Ovary (tissue), 3 donors: ENCODE data around the gene HS3ST4.

Experiments used
- EP300 ChIP-seq: sonication (generic); formaldehyde crosslinking; IDR thresholded peaks from one replicate; pipeline ENCODE4 v1.6.1; 2017; ENCODE audit warnings: antibody characterized with exemption
- TF ChIP-seq, protein P1 (sequence below), 3 donors: fragments of 450-650 bp in 2 of 3; fragments of 200-600 bp in 1 of 3; IDR thresholded peaks; one replicate each; pipeline versions ENCODE4 v1.5.1 to v1.8.0; 2016 to 2022; ENCODE audit warnings: antibody characterized with exemption in 3 of 3, mild to moderate bottlenecking in 1 of 3
- donor health status: DM: no; HTN: no; CAD: no.

DNA sequence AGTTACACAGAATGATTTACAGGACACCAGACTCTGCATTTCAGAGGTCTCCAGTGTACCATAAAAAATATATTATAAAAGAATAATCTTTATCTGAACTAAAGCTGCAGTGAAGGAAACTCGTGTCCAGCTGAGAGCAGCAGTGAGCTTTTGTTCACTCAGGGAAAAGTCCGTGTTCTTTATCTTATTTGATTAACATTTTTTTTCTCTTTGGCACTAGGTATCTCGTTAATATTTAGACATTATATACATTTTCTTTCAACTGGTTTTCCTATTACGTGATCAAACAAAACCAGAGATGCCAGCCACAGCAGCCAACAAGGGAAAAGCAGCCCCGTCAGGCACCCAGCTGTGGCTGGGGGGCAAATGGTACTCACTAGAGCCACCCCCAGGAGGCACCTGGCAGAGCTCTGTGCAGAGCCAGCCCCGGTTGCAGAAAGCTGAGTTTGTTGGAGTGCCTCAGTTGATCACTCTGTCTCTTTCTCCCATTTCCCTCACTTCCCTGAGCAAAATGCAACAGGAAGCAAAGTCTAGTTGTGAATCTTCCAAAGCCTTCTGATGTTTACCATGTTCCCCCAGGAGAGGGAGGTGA is 1.1 kb upstream of the HS3ST4 start:
- TF ChIP-seq, protein P1, sequence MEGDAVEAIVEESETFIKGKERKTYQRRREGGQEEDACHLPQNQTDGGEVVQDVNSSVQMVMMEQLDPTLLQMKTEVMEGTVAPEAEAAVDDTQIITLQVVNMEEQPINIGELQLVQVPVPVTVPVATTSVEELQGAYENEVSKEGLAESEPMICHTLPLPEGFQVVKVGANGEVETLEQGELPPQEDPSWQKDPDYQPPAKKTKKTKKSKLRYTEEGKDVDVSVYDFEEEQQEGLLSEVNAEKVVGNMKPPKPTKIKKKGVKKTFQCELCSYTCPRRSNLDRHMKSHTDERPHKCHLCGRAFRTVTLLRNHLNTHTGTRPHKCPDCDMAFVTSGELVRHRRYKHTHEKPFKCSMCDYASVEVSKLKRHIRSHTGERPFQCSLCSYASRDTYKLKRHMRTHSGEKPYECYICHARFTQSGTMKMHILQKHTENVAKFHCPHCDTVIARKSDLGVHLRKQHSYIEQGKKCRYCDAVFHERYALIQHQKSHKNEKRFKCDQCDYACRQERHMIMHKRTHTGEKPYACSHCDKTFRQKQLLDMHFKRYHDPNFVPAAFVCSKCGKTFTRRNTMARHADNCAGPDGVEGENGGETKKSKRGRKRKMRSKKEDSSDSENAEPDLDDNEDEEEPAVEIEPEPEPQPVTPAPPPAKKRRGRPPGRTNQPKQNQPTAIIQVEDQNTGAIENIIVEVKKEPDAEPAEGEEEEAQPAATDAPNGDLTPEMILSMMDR (IDR thresholded peaks at IDR 0.05): no peak
- no peak for TF ChIP-seq EP300
